A673 (cell line): ENCODE data around the gene GNAI2. TPM values are rescaled to one million over a fixed set of nuclear protein-coding genes. Genes with fewer than 3 reads are reported as not detected.
"Not testable (repeated sequence)": the region's sequence is repeated elsewhere in the genome, so short reads cannot be mapped to it uniquely, and the experiment has no call there.

Experiments
- BruUV-seq: library from RNA; stranded (reverse); fragments of 400-500 nt; replicated peaks from 2 replicates; lab custom pipeline; 2021; lab: Mats Ljungman, UMichigan
- CTCF ChIA-PET: fragments of 300-600 bp; sonication (Branson Sonifier 250); formaldehyde crosslinking; loops from one replicate; lab custom pipeline; 2022; ENCODE audit warnings: antibody characterized with exemption; lab: Charles Lee
- POLR2A ChIA-PET: fragments of 300-600 bp; sonication (Branson Sonifier 250); formaldehyde crosslinking; loops from one replicate; lab custom pipeline; 2022; ENCODE audit warnings: antibody characterized with exemption; ENCODE audit not compliant: low non-redundant PET; lab: Charles Lee
- DNase-seq: peaks from one replicate; pipeline ENCODE4 v3.0.0-alpha.2; 2015; ENCODE audit warnings: low spot score
- H3K27ac ChIP-seq: fragments of 200-600 bp; sonication (generic); 2 replicates; pipeline ENCODE4 v1.5.1; 2016; ENCODE audit warnings: mixed run types, low read depth, mild to moderate bottlenecking, mixed read lengths, antibody characterized with exemption, low read length; ENCODE audit not compliant: poor library complexity, severe bottlenecking
- H3K27me3 ChIP-seq: fragments of 200-600 bp; sonication (generic); replicated peaks from 2 replicates; pipeline ENCODE4 v1.6.1; 2017; ENCODE audit warnings: mixed run types, low read depth, mild to moderate bottlenecking, mixed read lengths, antibody characterized with exemption, low read length; ENCODE audit not compliant: insufficient read depth, poor library complexity
- H3K36me3 ChIP-seq: fragments of 200-600 bp; sonication (generic); 2 replicates; pipeline ENCODE4 v1.6.1; 2016; ENCODE audit warnings: mixed run types, mild to moderate bottlenecking, mixed read lengths, antibody characterized with exemption, low read length; ENCODE audit not compliant: insufficient read depth, poor library complexity, severe bottlenecking
- H3K4me1 ChIP-seq: fragments of 200-600 bp; sonication (generic); 2 replicates; pipeline ENCODE4 v1.6.1; 2017; ENCODE audit warnings: mixed run types, mild to moderate bottlenecking, mixed read lengths, antibody characterized with exemption, low read length; ENCODE audit not compliant: insufficient read depth, poor library complexity, severe bottlenecking
- H3K4me3 ChIP-seq: fragments of 200-600 bp; sonication (generic); 2 replicates; pipeline ENCODE4 v1.5.1; 2016; ENCODE audit warnings: low read depth, mixed run types, mild to moderate bottlenecking, mixed read lengths, low read length; ENCODE audit not compliant: poor library complexity, severe bottlenecking
- H3K9me3 ChIP-seq: fragments of 200-600 bp; sonication (generic); 2 replicates; pipeline ENCODE4 v1.6.1; 2016; ENCODE audit warnings: mixed run types, low read depth, mild to moderate bottlenecking, mixed read lengths, antibody characterized with exemption, low read length; ENCODE audit not compliant: poor library complexity, severe bottlenecking
- EZH2 ChIP-seq: fragments of 200-600 bp; sonication (generic); IDR thresholded peaks from 2 replicates; pipeline ENCODE4 v1.6.1; 2017; ENCODE audit warnings: borderline replicate concordance, low read depth, mild to moderate bottlenecking, mixed read lengths, antibody characterized with exemption, low read length; ENCODE audit not compliant: poor library complexity, severe bottlenecking
- intact Hi-C: fragments of 100-400 bp; cut with micrococcal nuclease; formaldehyde crosslinking; loops from one replicate; pipeline ENCODE4 v1.10.0; 2022; ENCODE audit not compliant: unreplicated experiment
- total RNA-seq: library from RNA; stranded (reverse); gene quantifications from 2 replicates; pipeline ENCODE4 v1.2.3, GENCODE V29; 2021
- TF ChIP-seq, protein P1 (sequence below): fragments of 300-800, 200-600 bp; sonication (generic); conservative IDR thresholded peaks from 2 replicates; pipeline ENCODE4 v1.5.1; 2017; ENCODE audit warnings: low read depth, mild to moderate bottlenecking, antibody characterized with exemption, low read length, moderate library complexity, mixed read lengths

The GNAI2 gene
- total RNA-seq, 1 experiment from 2014 or later: 115 TPM

GRCh38 chr3:50210176-50210509 is 25.9 kb upstream of the GNAI2 start:
- ChIA-PET CTCF (interaction anchor here (0.6 kb wide), 1 partner anchor 21 kb away, joined by 3 read pairs; no protein-coding TSS in a partner anchor), POLR2A (no interaction called here)
- H3K4me1 ChIP-seq: no peaks in the 10 kb centered on the region
- H3K36me3 ChIP-seq: no peaks in the 10 kb centered on the region
- no TSS peak for BruUV-seq
- H3K27me3 ChIP-seq: peaks cover 18% of the 10 kb centered on the region
- intact Hi-C loops: no loop called here
- no peak overlapping the region for H3K27ac ChIP-seq
- DNase-seq: no peak
- no peak for TF ChIP-seq EZH2
- TF ChIP-seq, protein P1, sequence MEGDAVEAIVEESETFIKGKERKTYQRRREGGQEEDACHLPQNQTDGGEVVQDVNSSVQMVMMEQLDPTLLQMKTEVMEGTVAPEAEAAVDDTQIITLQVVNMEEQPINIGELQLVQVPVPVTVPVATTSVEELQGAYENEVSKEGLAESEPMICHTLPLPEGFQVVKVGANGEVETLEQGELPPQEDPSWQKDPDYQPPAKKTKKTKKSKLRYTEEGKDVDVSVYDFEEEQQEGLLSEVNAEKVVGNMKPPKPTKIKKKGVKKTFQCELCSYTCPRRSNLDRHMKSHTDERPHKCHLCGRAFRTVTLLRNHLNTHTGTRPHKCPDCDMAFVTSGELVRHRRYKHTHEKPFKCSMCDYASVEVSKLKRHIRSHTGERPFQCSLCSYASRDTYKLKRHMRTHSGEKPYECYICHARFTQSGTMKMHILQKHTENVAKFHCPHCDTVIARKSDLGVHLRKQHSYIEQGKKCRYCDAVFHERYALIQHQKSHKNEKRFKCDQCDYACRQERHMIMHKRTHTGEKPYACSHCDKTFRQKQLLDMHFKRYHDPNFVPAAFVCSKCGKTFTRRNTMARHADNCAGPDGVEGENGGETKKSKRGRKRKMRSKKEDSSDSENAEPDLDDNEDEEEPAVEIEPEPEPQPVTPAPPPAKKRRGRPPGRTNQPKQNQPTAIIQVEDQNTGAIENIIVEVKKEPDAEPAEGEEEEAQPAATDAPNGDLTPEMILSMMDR: no peak
- H3K4me3 ChIP-seq: no peak overlapping the region
- H3K9me3 ChIP-seq: no peaks in the 10 kb centered on the region

- DNase-seq: no peak
- no peak overlapping the region for H3K27ac ChIP-seq
- POLR2A ChIA-PET: no interaction called here
- no peak for TF ChIP-seq EZH2
- TF ChIP-seq, protein P1: no peak
- no peak overlapping the region for H3K4me3 ChIP-seq
- no peaks in the 10 kb centered on the region for H3K36me3 ChIP-seq
- peaks cover 12% of the 10 kb centered on the region for H3K27me3 ChIP-seq
- intact Hi-C loops: no loop called here
- no peaks in the 10 kb centered on the region for H3K9me3 ChIP-seq
- no peaks in the 10 kb centered on the region for H3K4me1 ChIP-seq
- no TSS peak for BruUV-seq
- CTCF ChIA-PET: interaction anchor here (0.6 kb wide), 1 partner anchor 22 kb away, joined by 3 read pairs; no protein-coding TSS in a partner anchor
Observed at GRCh38 chr3:50210510-50211367, 25.3 kb upstream of the GNAI2 start.

- CTCF ChIA-PET, H3K4me1 ChIP-seq, POLR2A ChIA-PET, H3K27me3 ChIP-seq, BruUV-seq, H3K9me3 ChIP-seq, intact Hi-C loops, H3K36me3 ChIP-seq, H3K4me3 ChIP-seq, H3K27ac ChIP-seq, DNase-seq: not testable (repeated sequence)
Observed at GRCh38 chr3:50211368-50211717, 24.7 kb upstream of the GNAI2 start.

DNA sequence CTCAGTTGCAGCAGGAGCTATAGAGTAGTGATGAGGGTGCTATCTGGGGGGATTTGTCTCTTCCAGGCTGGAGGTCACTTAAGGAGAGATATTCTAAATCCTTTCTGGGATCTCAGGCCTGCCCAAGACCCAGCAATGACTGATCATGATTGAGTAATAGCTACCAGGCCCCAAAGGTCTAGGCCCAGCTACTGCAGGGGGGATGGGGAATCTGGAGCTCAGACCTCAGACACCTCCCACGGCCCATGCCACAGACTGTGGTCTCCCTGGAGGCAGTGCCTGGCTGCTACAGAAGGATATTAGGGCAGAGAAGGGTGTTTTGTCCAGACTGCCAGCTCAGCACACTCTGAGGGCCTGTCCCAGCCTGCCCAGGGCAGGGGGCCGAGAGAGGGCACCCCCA is 24.1 kb upstream of the GNAI2 start:
- POLR2A ChIA-PET: no interaction called here
- intact Hi-C loops: no loop called here

More for the DNA sequence above, 24.1 kb upstream of the GNAI2 start:
- CTCF ChIA-PET: no interaction called here
- Histone ChIP-seq H3K4me1 (no peaks in the 10 kb centered on the region), H3K36me3 (no peaks in the 10 kb centered on the region), H3K27me3 (peaks cover under 1% of the 10 kb centered on the region), H3K4me3 (no peak overlapping the region), H3K9me3 (no peaks in the 10 kb centered on the region), H3K27ac (no peak overlapping the region)
- TF ChIP-seq, protein P1: no peak
- no peak for TF ChIP-seq EZH2
- no peak for DNase-seq
- BruUV-seq: no TSS peak
